ENCODE measurements around the gene DNTT.

DNTT gene
- total RNA-seq, result 0 reads per million in 2 donors

DNA sequence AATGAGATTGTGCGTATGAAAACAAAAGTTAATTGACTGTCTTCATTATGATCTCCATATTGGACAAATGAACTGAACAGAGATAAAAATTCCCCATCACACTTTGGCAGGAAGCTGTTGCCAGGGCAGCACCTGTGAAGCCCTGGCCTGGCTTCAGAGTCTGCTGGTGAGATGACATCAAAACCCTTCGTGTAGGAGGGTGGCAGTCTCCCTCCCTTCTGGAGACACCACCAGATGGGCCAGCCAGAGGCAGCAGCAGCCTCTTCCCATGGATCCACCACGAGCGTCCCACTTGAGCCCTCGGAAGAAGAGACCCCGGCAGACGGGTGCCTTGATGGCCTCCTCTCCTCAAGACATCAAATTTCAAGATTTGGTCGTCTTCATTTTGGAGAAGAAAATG is at the start of gene DNTT:
TSS of gene DNTT (plus strand) at position 205 of the 400 bp plus-strand sequence. CDS start at position 269, 64 bp downstream.
- no peak for DNase-seq

- DNase-seq, result no peak
Measured at GRCh38 chr10:96254976-96255375, 49.3 kb upstream of the DNTT start.

DNA sequence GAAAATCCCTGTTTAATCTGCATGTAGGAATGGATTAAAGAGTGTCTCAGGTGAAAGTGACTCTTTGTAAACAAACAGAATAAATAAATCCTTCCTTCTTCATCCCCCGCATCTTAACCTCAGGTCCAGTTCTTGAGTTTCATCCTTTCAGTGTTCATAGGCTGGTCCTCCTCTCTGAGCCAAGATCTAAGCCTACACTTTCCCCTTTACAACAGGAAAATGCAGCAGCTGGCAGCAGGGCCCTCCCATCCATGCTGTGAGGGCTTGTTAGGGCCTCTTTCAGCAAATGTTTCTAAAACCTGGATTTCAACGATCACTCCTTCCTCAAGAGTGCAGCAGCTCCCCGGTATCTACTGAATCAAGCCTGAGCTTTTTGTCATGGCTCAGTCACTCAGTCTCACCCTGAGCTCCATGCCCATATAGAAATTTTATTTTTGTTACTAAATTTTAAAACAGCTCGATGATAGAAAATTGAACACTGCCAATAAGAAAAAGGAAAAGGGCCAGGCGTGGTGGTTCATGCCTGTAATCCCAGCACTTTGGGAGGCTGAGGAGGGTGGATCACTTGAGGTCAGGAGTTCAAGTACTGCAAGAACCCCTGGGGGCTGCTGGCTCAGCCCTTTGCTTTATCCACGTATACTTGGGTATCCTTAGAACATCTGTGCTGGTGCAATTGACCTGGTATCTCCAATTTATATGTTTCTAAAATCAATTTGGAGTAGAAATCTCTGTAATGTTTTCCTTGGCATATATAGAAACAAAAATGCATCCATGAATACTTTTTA is 48.5 kb upstream of the DNTT start:
- no peak for DNase-seq

DNA sequence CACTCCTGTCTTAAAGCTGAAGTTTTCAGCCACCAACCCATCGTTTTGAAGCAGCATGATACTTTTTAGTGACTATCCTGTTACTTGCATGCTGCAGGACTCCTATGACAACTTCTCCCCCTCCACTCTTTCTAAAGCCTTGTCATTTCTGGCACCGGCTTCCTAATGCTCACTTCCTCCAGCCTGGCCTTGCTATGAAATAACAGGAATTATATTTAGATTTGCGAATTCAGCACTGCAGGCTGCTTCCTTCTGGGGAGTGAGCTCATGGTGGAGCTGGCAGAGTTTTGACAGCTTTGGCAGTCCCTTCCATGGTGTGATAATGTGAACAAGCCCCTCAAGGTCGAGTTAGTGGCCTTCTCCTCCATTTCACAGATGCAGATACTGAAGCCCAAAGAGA is 46.3 kb upstream of the DNTT start:
- no peak for DNase-seq

DNA sequence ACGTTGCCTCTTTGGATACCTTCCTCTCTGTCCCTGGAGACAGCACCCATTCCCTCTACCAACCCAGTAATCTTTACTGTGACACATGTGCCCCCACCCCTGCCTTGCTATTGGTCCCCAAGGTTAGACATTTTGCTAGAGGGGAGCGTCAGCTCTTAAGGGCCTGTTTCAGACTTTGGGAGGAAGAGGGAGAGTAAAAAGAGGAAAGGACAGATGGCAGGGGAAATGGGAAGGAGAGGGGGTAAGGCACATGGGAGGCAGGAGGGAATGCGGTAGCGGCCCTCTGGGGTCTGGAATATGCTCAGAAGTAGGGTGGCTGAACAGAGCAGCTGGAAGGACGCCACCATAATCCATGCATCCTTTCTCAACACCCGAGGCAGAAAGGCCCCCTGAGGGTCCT is 45.1 kb upstream of the DNTT start:
- no peak for DNase-seq

DNA sequence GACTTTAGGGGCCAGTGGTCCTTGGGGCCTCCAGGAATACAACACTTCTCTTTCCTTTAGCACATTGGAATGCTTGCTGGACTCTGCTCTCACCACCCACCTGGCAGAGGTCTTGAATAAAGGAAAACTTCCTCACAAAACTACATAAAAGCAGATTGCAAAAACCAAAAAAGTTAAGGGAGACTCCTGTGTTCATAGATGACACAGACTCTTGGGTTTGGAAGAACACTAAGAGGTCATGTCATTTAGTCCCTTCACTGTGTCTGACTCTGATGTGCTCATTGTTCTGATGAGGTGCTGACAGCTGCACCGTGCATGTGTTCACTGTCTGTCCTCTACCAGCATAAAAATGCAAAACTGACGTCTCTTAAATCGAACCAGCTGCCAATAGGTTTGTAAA is 44.2 kb upstream of the DNTT start:
- no peak for DNase-seq

GRCh38 chr10:96261132-96261531 is 43.1 kb upstream of the DNTT start:
- DNase-seq, result no peak

DNA sequence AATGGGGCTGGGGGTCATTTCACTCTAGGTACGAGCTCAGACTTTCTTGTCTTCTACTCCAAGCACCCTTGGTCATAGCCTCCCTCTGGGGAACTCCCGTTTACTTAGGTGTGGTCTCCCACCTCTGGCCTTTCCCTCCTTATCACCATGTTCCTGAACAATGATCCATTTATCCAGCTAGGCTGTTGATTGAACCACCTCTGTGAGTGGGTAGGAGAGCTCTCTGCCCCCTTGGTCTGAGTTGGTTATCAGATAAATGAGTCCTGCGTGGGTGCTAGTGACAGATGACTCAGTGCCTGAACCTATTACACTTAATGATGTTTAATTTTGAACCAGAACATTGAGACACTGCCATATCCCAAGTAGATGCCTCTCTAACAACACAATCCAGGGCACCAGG is 42.3 kb upstream of the DNTT start:
- DNase-seq, result no peak

- no peak for DNase-seq
Measured at GRCh38 chr10:96263176-96263575, 41.1 kb upstream of the DNTT start.

DNA sequence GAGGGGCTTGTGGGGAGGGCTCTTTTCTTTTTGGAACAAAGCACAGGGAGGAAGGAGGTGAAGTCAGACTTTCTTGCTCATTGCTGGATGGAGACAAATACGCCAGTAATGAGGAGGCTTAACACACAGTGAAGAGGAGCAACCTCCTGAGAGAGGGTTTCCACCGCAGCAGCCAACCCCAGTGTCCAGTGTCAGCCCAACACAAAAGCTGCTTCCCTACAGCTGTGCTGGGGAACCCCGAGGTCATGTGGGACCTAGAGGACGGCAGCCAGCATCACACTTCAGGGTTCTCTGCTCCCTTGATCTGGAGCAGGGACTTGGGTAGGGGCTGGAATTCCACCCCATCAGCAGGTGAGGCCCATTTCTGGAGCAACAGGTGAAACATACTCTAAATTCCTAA is 40.6 kb upstream of the DNTT start:
- DNase-seq, result no peak

DNA sequence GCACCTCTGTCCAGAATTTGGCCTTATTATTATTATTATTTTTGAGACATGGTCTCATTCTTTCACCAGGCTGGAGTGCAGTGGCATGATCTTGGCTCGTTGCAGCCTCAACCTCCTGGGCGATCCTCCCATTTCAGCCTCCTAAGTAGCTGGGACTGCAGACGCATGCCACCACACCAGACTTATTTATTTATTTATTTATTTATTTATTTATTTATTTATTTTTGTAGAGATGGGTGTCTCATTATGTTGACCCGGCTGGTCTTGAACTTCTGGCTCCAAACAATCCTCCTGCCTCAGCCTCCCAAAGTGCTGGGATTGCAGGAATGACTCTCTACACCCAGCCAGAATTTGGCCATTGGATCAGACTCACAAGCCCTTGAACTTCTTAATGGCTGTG is 39.3 kb upstream of the DNTT start:
- no peak for DNase-seq

GRCh38 chr10:96266118-96266770 is 38.0 kb upstream of the DNTT start:
- no peak for DNase-seq

- no peak for DNase-seq
Measured at GRCh38 chr10:96267234-96267705, 37.0 kb upstream of the DNTT start.

DNA sequence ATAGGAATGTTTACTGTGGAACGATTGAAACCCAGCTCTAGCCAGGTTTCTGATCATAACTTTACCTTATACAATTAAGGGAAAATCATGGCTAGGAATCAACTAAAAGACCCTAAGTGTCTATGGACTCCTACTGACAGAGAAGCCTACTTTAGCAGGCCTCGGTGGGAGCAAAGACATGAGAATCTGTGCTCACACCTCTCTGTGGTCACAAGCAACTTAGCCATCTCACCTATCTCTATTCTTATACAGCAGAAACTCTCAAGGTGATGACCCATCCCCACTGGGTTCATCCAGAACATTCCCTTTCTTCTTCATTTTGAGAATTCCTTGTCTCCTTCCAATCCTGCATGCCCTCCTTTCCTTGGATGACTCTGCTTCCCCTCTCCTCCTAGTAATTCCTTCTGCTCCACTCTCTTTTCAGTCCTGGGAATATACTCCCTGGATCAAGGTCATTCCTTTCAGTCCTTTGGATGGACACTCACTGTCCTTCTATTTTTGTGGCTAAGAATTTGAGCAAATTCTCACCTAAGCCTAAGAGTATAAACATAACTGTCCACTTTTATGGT is 35.8 kb upstream of the DNTT start:
- no peak for DNase-seq

GRCh38 chr10:96269438-96270300 is 34.6 kb upstream of the DNTT start:
- no peak for DNase-seq

DNA sequence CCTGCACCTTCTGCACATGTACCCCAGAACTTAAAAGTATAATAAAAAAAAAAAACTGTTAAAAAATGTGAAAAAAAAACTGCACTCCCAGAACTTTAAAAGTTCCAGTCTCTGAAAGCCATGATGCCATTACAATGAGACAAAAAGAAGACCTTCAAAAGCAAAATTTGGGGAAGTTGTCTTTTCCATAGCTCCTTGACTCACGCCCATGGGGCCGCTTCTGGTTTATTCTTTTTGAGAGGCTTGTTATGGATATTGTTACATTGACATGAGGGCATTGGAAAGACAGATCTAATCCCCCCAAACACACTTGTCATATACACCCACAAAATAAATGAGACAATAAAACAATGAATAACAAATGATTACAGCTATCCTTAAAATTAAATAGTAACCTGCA is 33.7 kb upstream of the DNTT start:
- DNase-seq, result no peak

GRCh38 chr10:96271016-96271815 is 33.0 kb upstream of the DNTT start, which contains the start of gene BLNK:
Gene BLNK, minus strand, starts transcription at chr10:96271569. Its CDS starts 171 bp downstream, at chr10:96271398.
- DNase-seq, result no peak

- no peak for DNase-seq
Measured at GRCh38 chr10:96272316-96273280, 31.6 kb upstream of the DNTT start.

- no peak for DNase-seq
Measured at GRCh38 chr10:96275685-96276418, 28.4 kb upstream of the DNTT start.

DNA sequence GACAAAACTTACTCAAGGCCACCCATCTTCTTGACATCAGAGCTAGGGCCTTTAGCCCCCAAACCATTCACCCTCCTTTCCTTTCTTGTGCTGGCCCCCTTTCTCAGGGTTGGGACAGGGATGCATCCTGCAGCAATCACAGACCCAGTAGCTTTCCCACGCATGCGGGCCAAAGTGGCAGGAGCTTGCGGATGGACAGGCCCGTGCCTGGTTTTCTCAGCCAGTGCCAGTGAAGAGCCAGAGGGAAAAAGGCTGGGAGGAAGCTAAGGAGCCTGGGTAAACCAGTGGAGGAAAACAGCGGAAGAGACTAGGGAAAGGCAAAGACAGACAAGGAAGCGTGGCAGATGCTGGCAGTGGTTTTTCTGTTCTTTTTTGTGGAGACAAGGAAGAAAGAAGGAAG is 27.8 kb upstream of the DNTT start:
- DNase-seq, result no peak

Data from T-helper 9 cell (primary cell).